Measurements from ENCODE around the gene CTSD.

DNA sequence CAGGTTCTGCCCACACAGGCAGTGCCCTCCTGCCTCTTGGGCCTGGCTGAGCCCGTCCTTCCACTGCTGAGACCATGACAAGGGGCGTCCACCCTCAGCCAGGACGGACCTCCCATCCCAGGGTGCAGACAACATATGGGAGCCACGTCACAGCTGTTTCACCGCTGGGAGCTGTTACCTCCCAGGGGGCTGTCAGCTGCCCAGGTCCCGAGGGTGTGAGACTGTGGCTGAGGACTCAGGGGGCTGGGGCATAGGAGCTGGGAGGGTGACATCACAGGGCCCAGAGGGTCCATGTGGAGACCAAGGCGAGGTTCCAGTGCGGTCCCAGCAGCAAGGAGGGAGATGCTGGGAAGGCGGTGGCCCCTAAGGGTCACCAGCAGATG lies 17.9 kb upstream of the CTSD start:
- TF ChIP-seq, protein P1, sequence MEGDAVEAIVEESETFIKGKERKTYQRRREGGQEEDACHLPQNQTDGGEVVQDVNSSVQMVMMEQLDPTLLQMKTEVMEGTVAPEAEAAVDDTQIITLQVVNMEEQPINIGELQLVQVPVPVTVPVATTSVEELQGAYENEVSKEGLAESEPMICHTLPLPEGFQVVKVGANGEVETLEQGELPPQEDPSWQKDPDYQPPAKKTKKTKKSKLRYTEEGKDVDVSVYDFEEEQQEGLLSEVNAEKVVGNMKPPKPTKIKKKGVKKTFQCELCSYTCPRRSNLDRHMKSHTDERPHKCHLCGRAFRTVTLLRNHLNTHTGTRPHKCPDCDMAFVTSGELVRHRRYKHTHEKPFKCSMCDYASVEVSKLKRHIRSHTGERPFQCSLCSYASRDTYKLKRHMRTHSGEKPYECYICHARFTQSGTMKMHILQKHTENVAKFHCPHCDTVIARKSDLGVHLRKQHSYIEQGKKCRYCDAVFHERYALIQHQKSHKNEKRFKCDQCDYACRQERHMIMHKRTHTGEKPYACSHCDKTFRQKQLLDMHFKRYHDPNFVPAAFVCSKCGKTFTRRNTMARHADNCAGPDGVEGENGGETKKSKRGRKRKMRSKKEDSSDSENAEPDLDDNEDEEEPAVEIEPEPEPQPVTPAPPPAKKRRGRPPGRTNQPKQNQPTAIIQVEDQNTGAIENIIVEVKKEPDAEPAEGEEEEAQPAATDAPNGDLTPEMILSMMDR (IDR thresholded peaks at IDR 0.05; ENCODE audit: control extremely low read depth in 1 of 3, insufficient read depth in 1 of 3, low read depth in 1 of 3, low read length in 3 of 3): no peak
- TF ChIP-seq, protein P2, sequence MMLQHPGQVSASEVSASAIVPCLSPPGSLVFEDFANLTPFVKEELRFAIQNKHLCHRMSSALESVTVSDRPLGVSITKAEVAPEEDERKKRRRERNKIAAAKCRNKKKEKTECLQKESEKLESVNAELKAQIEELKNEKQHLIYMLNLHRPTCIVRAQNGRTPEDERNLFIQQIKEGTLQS (IDR thresholded peaks at IDR 0.05; ENCODE audit: insufficient read depth, low read depth, low read length): no peak
- no peak for TF ChIP-seq TBP (IDR thresholded peaks at IDR 0.05; ENCODE audit: low read depth, low read length)
- TF ChIP-seq EP300 (IDR thresholded peaks at IDR 0.05; ENCODE audit: borderline replicate concordance in 1 of 2, low read depth in 2 of 2, low read length in 2 of 2): no peak
- TF ChIP-seq MAFK (IDR thresholded peaks at IDR 0.05; ENCODE audit: low read depth, low read length): no peak
- TF ChIP-seq POLR2A (IDR thresholded peaks at IDR 0.05; ENCODE audit: control extremely low read depth in 1 of 2, low read depth in 2 of 2, low read length in 2 of 2): no peak
- TF ChIP-seq, protein P3, sequence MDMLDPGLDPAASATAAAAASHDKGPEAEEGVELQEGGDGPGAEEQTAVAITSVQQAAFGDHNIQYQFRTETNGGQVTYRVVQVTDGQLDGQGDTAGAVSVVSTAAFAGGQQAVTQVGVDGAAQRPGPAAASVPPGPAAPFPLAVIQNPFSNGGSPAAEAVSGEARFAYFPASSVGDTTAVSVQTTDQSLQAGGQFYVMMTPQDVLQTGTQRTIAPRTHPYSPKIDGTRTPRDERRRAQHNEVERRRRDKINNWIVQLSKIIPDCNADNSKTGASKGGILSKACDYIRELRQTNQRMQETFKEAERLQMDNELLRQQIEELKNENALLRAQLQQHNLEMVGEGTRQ (IDR thresholded peaks at IDR 0.05; ENCODE audit: low read length): no peak
- TF ChIP-seq HDAC2 (IDR thresholded peaks at IDR 0.05; ENCODE audit: borderline replicate concordance in 1 of 2, low read depth in 2 of 2, low read length in 2 of 2): no peak
